Measurements from ENCODE around the gene FANCL. TPM values are rescaled to one million over a fixed set of nuclear protein-coding genes. Genes with fewer than 3 reads are reported as not detected.
A peak's percentile ranks its signal among the peaks of the same experiment; 100 is the strongest.

The FANCL gene
- total RNA-seq, 1 experiment from 2014 or later: 25.7 TPM

DNA sequence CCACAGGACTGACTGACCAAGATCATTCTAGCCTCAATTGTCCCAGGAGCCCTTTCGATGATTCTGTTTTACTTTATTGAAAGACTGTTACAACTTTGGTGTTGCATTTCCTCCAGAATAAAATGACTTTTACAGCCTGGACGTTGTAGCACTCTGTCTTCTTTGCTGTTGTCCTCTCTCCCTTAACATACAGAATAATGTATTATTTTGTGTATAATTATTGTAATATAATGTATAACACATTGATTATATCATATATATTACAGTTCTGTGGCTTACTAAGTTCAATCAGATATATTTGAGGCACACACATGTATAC, 380 bp upstream of the FANCL start:
- no TSS peak for BruUV-seq (replicated peaks)
- TF ChIP-seq, protein P1, sequence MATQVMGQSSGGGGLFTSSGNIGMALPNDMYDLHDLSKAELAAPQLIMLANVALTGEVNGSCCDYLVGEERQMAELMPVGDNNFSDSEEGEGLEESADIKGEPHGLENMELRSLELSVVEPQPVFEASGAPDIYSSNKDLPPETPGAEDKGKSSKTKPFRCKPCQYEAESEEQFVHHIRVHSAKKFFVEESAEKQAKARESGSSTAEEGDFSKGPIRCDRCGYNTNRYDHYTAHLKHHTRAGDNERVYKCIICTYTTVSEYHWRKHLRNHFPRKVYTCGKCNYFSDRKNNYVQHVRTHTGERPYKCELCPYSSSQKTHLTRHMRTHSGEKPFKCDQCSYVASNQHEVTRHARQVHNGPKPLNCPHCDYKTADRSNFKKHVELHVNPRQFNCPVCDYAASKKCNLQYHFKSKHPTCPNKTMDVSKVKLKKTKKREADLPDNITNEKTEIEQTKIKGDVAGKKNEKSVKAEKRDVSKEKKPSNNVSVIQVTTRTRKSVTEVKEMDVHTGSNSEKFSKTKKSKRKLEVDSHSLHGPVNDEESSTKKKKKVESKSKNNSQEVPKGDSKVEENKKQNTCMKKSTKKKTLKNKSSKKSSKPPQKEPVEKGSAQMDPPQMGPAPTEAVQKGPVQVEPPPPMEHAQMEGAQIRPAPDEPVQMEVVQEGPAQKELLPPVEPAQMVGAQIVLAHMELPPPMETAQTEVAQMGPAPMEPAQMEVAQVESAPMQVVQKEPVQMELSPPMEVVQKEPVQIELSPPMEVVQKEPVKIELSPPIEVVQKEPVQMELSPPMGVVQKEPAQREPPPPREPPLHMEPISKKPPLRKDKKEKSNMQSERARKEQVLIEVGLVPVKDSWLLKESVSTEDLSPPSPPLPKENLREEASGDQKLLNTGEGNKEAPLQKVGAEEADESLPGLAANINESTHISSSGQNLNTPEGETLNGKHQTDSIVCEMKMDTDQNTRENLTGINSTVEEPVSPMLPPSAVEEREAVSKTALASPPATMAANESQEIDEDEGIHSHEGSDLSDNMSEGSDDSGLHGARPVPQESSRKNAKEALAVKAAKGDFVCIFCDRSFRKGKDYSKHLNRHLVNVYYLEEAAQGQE (IDR thresholded peaks at IDR 0.05; ENCODE audit: insufficient read depth in 1 of 2, low read depth in 2 of 2, low read length in 1 of 2): no peak
- TF ChIP-seq, protein P2, sequence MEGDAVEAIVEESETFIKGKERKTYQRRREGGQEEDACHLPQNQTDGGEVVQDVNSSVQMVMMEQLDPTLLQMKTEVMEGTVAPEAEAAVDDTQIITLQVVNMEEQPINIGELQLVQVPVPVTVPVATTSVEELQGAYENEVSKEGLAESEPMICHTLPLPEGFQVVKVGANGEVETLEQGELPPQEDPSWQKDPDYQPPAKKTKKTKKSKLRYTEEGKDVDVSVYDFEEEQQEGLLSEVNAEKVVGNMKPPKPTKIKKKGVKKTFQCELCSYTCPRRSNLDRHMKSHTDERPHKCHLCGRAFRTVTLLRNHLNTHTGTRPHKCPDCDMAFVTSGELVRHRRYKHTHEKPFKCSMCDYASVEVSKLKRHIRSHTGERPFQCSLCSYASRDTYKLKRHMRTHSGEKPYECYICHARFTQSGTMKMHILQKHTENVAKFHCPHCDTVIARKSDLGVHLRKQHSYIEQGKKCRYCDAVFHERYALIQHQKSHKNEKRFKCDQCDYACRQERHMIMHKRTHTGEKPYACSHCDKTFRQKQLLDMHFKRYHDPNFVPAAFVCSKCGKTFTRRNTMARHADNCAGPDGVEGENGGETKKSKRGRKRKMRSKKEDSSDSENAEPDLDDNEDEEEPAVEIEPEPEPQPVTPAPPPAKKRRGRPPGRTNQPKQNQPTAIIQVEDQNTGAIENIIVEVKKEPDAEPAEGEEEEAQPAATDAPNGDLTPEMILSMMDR (IDR thresholded peaks at IDR 0.05): no peak
- TF ChIP-seq POLR2AphosphoS5 (IDR thresholded peaks at IDR 0.05; ENCODE audit: low read depth, low read length): no peak
- TF ChIP-seq SIN3A (IDR thresholded peaks at IDR 0.05; ENCODE audit: borderline replicate concordance, insufficient read depth, low read depth, low read length): no peak
- TF ChIP-seq TCF7L2 (IDR thresholded peaks at IDR 0.05; ENCODE audit: low read depth, low read length): no peak
- CTCF ChIA-PET: no interaction called here
- no peaks in the 10 kb centered on the region; the same call in 1 of the 2 replicates for H3K36me3 ChIP-seq (ENCODE audit: control insufficient read depth, insufficient read depth, low read length)
- POLR2A ChIA-PET: interaction anchor here (0.6 kb wide), 1 partner anchor 188 kb away, joined by 4 read pairs; no protein-coding TSS in a partner anchor
- in situ Hi-C loops (cut with HindIII; ENCODE audit: low pct_unique_long_range_greater_than_20kb, low sequenced_read_pairs) (no loop called here), intact Hi-C loops (cut with micrococcal nuclease; ENCODE audit: unreplicated experiment) (no loop called here)
- H3K9me3 ChIP-seq (ENCODE audit: control insufficient read depth, insufficient read depth, low read depth, low read length): no peaks in the 10 kb centered on the region
- no peaks in the 10 kb centered on the region for H3K27me3 ChIP-seq (ENCODE audit: control insufficient read depth, insufficient read depth, low read length)
- H3K4me3 ChIP-seq (ENCODE audit: low read depth in 2 of 2, low read length in 2 of 2): peak overlapping the region; percentile 94 to 95
- peaks cover 22% of the 10 kb centered on the region for H3K4me1 ChIP-seq (ENCODE audit: control insufficient read depth, insufficient read depth, low read length)
- peak overlapping the region; percentile 95 for H3K27ac ChIP-seq (ENCODE audit: low read length)
- ATAC-seq: no peak
- no peak for DNase-seq (ENCODE audit: low read depth, low spot score)

GRCh38 chr2:58239243-58239925, 1.7 kb downstream of the FANCL start:
- in situ Hi-C loops (cut with HindIII; ENCODE audit: low pct_unique_long_range_greater_than_20kb, low sequenced_read_pairs) (no loop called here), intact Hi-C loops (cut with micrococcal nuclease; ENCODE audit: unreplicated experiment) (no loop called here)
- Histone ChIP-seq H3K9me3 (ENCODE audit: control insufficient read depth, insufficient read depth, low read depth, low read length) (no peaks in the 10 kb centered on the region; the same call in 1 of the 2 replicates), H3K27ac (ENCODE audit: low read length) (peak overlapping the region; percentile 29; the same call in 1 of the 2 replicates), H3K4me3 (ENCODE audit: low read depth in 2 of 2, low read length in 2 of 2) (peak overlapping the region in 1 of 2 experiments; percentile 95; a peak in 1 of 4 replicates), H3K4me1 (ENCODE audit: control insufficient read depth, insufficient read depth, low read length) (peaks cover 22% of the 10 kb centered on the region), H3K36me3 (ENCODE audit: control insufficient read depth, insufficient read depth, low read length) (no peaks in the 10 kb centered on the region; the same call in 1 of the 2 replicates), H3K27me3 (ENCODE audit: control insufficient read depth, insufficient read depth, low read length) (no peaks in the 10 kb centered on the region)
- CTCF ChIA-PET: no interaction called here
- POLR2A ChIA-PET: no interaction called here
- DNase-seq (ENCODE audit: low read depth, low spot score) (no peak), ATAC-seq (no peak)
- no TSS peak for BruUV-seq (replicated peaks)
- TF ChIP-seq SIN3A (IDR thresholded peaks at IDR 0.05; ENCODE audit: borderline replicate concordance, insufficient read depth, low read depth, low read length): no peak
- TF ChIP-seq, protein P2 (IDR thresholded peaks at IDR 0.05): no peak
